Mesothelial cell of epicardium (in vitro differentiated cells): Measurements from ENCODE around the gene ERVMER34-1. TPM values are rescaled to one million over a fixed set of nuclear protein-coding genes. Genes with fewer than 3 reads are reported as not detected.

ENCODE experiments used
- DNase-seq, 2 experiments: peaks; one replicate each; pipeline ENCODE4 v3.0.0; 2021; ENCODE audit warnings: low spot score in 2 of 2; ENCODE audit not compliant: unreplicated experiment in 2 of 2
- H3K27ac Mint-ChIP-seq: 2 replicates; pipeline ENCODE4 v1.8.0; 2021; ENCODE audit warnings: mixed read lengths
- H3K27me3 Mint-ChIP-seq: 2 replicates; pipeline ENCODE4 v1.8.0; 2021; ENCODE audit warnings: low read depth, mixed read lengths
- H3K36me3 Mint-ChIP-seq: 2 replicates; pipeline ENCODE4 v1.8.0; 2021; ENCODE audit warnings: mixed read lengths
- H3K4me1 Mint-ChIP-seq: 2 replicates; pipeline ENCODE4 v1.8.0; 2021; ENCODE audit warnings: mixed read lengths
- H3K4me3 Mint-ChIP-seq: 2 replicates; pipeline ENCODE4 v1.8.0; 2021; ENCODE audit warnings: mild to moderate bottlenecking, moderate library complexity, mixed read lengths
- H3K9me3 Mint-ChIP-seq: 2 replicates; pipeline ENCODE4 v1.8.0; 2021; ENCODE audit warnings: mixed read lengths
- total RNA-seq: library from RNA; stranded (reverse); gene quantifications from 3 replicates; pipeline ENCODE4 v1.2.1, GENCODE V29; 2021
- TF ChIP-seq, protein P1 (sequence below): fragments of 200-600 bp; sonication (generic); IDR thresholded peaks from one replicate; pipeline ENCODE4 v1.5.0; 2021; ENCODE audit warnings: antibody characterized with exemption; ENCODE audit not compliant: unreplicated experiment

The ERVMER34-1 gene, protein sequence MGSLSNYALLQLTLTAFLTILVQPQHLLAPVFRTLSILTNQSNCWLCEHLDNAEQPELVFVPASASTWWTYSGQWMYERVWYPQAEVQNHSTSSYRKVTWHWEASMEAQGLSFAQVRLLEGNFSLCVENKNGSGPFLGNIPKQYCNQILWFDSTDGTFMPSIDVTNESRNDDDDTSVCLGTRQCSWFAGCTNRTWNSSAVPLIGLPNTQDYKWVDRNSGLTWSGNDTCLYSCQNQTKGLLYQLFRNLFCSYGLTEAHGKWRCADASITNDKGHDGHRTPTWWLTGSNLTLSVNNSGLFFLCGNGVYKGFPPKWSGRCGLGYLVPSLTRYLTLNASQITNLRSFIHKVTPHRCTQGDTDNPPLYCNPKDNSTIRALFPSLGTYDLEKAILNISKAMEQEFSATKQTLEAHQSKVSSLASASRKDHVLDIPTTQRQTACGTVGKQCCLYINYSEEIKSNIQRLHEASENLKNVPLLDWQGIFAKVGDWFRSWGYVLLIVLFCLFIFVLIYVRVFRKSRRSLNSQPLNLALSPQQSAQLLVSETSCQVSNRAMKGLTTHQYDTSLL
- total RNA-seq: 3.6 to 3.7 TPM (median 3.6 TPM) in 3 replicates

DNA sequence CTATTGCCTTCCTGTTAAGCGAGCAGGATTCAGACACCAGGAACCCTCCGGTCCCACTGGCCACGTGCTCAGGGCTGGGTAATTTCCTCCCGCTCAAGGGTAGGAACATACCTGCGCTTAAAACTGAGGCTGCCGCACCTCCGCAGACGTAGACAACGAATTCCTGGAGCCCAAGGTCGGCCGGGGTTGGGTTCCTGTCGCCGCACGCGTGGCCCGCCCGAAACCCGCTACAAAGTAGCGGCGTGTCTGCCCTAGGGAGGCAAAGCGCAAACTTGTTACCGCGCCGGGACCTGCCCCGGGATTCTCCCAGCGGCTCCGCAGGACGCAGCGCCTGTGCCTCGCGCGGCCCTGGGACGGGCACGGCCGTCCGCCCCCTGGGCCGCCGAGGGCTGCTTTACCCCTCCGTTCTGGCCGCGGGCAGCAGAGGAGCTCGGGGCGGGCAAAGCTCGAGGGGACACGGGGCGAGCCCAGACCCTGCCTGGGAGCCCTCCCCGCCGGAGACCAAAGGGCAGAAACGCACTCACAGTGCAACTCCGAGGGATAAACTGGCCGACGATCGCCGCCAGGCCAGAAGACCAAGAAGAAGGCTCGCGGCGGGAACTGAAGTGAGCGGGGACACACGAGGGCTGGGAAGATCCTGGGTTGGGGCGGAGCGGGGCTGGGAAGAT is at the start of gene ERVMER34-1:
TSS of gene ERVMER34-1 (minus strand) at position 607 of the 668 bp plus-strand sequence. CDS start 5,905 bp downstream, outside the sequence.
- Mint-ChIP-seq H3K27me3 (peaks cover 18% of the 10 kb centered on the region), H3K9me3 (peaks cover 3% of the 10 kb centered on the region), H3K4me1 (peaks cover 8% of the 10 kb centered on the region), H3K36me3 (no peaks in the 10 kb centered on the region), H3K27ac (peak within 1 kb of the TSS; percentile 53), H3K4me3 (peak within 1 kb of the TSS; percentile 70)
- TF ChIP-seq, protein P1, sequence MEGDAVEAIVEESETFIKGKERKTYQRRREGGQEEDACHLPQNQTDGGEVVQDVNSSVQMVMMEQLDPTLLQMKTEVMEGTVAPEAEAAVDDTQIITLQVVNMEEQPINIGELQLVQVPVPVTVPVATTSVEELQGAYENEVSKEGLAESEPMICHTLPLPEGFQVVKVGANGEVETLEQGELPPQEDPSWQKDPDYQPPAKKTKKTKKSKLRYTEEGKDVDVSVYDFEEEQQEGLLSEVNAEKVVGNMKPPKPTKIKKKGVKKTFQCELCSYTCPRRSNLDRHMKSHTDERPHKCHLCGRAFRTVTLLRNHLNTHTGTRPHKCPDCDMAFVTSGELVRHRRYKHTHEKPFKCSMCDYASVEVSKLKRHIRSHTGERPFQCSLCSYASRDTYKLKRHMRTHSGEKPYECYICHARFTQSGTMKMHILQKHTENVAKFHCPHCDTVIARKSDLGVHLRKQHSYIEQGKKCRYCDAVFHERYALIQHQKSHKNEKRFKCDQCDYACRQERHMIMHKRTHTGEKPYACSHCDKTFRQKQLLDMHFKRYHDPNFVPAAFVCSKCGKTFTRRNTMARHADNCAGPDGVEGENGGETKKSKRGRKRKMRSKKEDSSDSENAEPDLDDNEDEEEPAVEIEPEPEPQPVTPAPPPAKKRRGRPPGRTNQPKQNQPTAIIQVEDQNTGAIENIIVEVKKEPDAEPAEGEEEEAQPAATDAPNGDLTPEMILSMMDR: no peak
- peak; percentile 23 to 46 for DNase-seq

DNA sequence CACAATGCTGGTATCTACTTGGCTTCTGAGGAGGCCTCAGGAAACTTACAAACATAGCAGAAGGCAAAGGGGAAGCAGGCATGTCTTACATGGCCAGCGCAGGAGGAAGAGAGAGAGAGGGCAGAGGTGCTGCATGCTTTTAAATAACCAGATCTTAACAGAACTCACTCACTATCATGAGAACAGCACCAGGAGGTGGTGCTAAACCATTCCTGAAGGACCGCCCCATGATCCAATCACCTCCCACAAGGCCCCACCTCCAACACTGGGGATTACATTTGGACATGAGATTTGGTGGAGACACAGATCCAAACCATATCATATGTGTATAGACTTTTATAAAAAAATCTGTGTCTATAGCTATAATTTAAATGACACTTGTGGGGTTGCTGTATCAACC is 48.6 kb upstream of the ERVMER34-1 start:
- H3K9me3 Mint-ChIP-seq: peaks cover 26% of the 10 kb centered on the region
- no peak overlapping the region for H3K4me3 Mint-ChIP-seq
- no peaks in the 10 kb centered on the region for H3K4me1 Mint-ChIP-seq
- H3K36me3 Mint-ChIP-seq: peaks cover 4% of the 10 kb centered on the region
- no peak for DNase-seq
- no peaks in the 10 kb centered on the region for H3K27me3 Mint-ChIP-seq
- TF ChIP-seq, protein P1: no peak
- H3K27ac Mint-ChIP-seq: no peak overlapping the region

DNA sequence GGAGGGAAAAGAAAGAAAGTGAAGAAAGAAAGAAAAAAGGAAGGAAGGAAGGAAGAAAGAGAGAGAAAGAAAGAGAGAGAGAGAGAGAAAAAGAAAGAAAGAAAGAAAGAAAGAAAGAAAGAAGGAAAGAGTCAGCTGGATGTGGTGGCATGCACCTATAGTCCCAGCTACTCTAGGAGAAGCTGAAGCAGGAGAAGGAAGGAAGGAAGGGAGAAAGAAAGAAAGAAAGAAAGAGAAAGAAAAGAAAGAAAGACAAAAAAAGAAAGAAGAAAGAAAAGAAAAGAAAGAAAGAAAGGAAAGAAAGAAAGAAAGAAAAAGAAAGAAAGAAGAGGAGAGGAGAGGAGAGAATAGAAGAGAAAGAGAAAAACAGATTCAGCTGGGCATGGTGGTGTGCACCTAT is 44.3 kb upstream of the ERVMER34-1 start:
- no peak for DNase-seq
- Mint-ChIP-seq H3K4me3 (no peak overlapping the region), H3K4me1 (no peaks in the 10 kb centered on the region), H3K9me3 (peaks cover 4% of the 10 kb centered on the region), H3K27ac (no peak overlapping the region), H3K27me3 (no peaks in the 10 kb centered on the region), H3K36me3 (no peaks in the 10 kb centered on the region)
- TF ChIP-seq, protein P1: no peak

DNA sequence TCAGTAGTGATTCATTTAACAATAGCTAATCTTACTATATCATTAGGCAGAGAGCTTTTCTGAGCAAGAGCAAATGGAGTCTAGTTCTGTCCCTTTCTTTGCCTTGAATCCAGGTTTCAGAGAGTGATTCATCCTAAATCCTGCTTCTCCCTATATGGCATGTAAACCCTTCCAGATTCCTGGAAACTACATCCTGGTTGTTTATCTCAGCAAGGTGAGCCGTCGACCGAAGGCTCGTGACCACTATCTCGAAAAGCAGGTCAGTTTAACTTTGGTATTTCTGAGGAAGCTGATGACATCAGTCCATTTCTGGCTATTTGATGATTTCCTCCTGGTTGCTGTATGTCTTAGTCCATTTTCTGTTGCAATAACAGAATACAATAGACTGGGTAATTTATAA is 40.7 kb upstream of the ERVMER34-1 start:
- peaks cover 13% of the 10 kb centered on the region for H3K4me1 Mint-ChIP-seq
- no peaks in the 10 kb centered on the region for H3K36me3 Mint-ChIP-seq
- no peak overlapping the region for H3K27ac Mint-ChIP-seq
- no peaks in the 10 kb centered on the region for H3K27me3 Mint-ChIP-seq
- TF ChIP-seq, protein P1: no peak
- no peak overlapping the region for H3K4me3 Mint-ChIP-seq
- no peaks in the 10 kb centered on the region for H3K9me3 Mint-ChIP-seq
- no peak for DNase-seq

DNA sequence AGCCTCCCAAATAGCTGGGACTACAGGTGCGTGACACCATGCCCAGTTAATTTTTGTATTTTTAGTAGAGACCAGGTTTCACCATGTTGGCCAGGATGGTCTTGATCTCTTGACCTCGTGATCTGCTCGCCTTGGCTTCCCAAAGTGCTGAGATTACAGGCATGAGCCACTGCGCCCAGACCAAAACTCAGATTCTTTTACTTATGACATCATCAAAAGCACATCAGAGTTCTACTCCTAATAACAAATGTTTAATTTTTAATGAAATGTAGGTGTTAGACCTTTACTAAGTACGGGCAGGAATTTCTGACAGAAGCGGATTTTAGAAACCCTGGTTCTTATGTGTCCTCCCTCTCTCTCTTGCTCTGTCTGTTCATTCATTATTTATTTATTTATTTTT is 38.5 kb upstream of the ERVMER34-1 start:
- peaks cover 13% of the 10 kb centered on the region for H3K4me1 Mint-ChIP-seq
- H3K9me3 Mint-ChIP-seq: peaks cover 3% of the 10 kb centered on the region
- H3K36me3 Mint-ChIP-seq: no peaks in the 10 kb centered on the region
- TF ChIP-seq, protein P1: no peak
- peak overlapping the region; percentile 30 for H3K27ac Mint-ChIP-seq
- DNase-seq: no peak
- H3K4me3 Mint-ChIP-seq: no peak overlapping the region
- no peaks in the 10 kb centered on the region for H3K27me3 Mint-ChIP-seq
